OCI-LY7 (cell line): ENCODE results near the gene TNFRSF8. TPM values are rescaled to one million over a fixed set of nuclear protein-coding genes. Genes with fewer than 3 reads are reported as not detected.

Experiments
- BruUV-seq: library from RNA; stranded (reverse); fragments of 400-500 nt; replicated peaks from 2 replicates; lab custom pipeline; 2021; lab: Mats Ljungman, UMichigan
- CTCF ChIA-PET: fragments of 300-600 bp; sonication (Branson Sonifier 250); formaldehyde crosslinking; loops from one replicate; lab custom pipeline; 2022; ENCODE audit warnings: antibody characterized with exemption; ENCODE audit not compliant: unreplicated experiment; lab: Charles Lee
- POLR2A ChIA-PET: fragments of 300-600 bp; sonication (Branson Sonifier 250); formaldehyde crosslinking; loops from one replicate; lab custom pipeline; 2022; ENCODE audit warnings: antibody characterized with exemption; lab: Charles Lee
- DNase-seq: peaks from one replicate; pipeline ENCODE4 v3.0.0-alpha.2; 2015; ENCODE audit warnings: low spot score
- H2AFZ ChIP-seq: fragments of 200-600 bp; sonication (generic), shearing (Covaris generic); 2 replicates; pipeline ENCODE4 v1.6.1; 2014; ENCODE audit warnings: mild to moderate bottlenecking, antibody characterized with exemption, low read length, moderate library complexity
- H3K27ac ChIP-seq: fragments of 200-600 bp; sonication (generic); 2 replicates; pipeline ENCODE4 v1.5.1; 2014; ENCODE audit warnings: mixed run types, low read depth, mild to moderate bottlenecking, moderate library complexity, low read length, inconsistent platforms; ENCODE audit not compliant: poor library complexity, severe bottlenecking
- H3K36me3 ChIP-seq: fragments of 200-600 bp; sonication (generic); 2 replicates; pipeline ENCODE4 v1.6.1; 2014; ENCODE audit warnings: mild to moderate bottlenecking, antibody characterized with exemption, low read length, moderate library complexity, mixed read lengths; ENCODE audit not compliant: insufficient read depth
- H3K4me1 ChIP-seq: fragments of 200-600 bp; sonication (generic); 2 replicates; pipeline ENCODE4 v1.5.1; 2014; ENCODE audit warnings: mild to moderate bottlenecking, low read length; ENCODE audit not compliant: insufficient read depth, poor library complexity, severe bottlenecking
- H3K4me2 ChIP-seq: fragments of 200-600 bp; sonication (generic); 2 replicates; pipeline ENCODE4 v1.6.1; 2014; ENCODE audit warnings: mild to moderate bottlenecking, low read length
- H3K4me3 ChIP-seq: fragments of 200-600 bp; sonication (generic); 2 replicates; pipeline ENCODE4 v1.5.1; 2014; ENCODE audit warnings: mild to moderate bottlenecking, low read depth, low read length; ENCODE audit not compliant: poor library complexity, severe bottlenecking
- H3K79me2 ChIP-seq: fragments of 200-600 bp; sonication (generic); 2 replicates; pipeline ENCODE4 v1.6.1; 2016; ENCODE audit warnings: low read depth, mild to moderate bottlenecking, low read length, moderate library complexity, mixed read lengths; ENCODE audit not compliant: insufficient read depth
- H3K9me2 ChIP-seq: fragments of 200-600 bp; sonication (generic); 2 replicates; pipeline ENCODE4 v1.6.1; 2016; ENCODE audit warnings: mild to moderate bottlenecking, low read length, mixed read lengths; ENCODE audit not compliant: insufficient read depth
- H3K9me3 ChIP-seq: fragments of 200-600 bp; sonication (generic); 2 replicates; pipeline ENCODE4 v1.6.1; 2014; ENCODE audit warnings: mild to moderate bottlenecking, mixed run types, low read length, mixed read lengths
- H4K20me1 ChIP-seq: fragments of 200-600 bp; sonication (generic); 2 replicates; pipeline ENCODE4 v1.6.1; 2014; ENCODE audit warnings: mild to moderate bottlenecking, antibody characterized with exemption, low read length, moderate library complexity, mixed read lengths; ENCODE audit not compliant: insufficient read depth
- CTCF ChIP-seq: fragments of 200-600 bp; sonication (generic); conservative IDR thresholded peaks from 2 replicates; pipeline ENCODE4 v1.5.1; 2014; ENCODE audit warnings: mild to moderate bottlenecking, antibody characterized with exemption, low read length, moderate library complexity, mixed read lengths
- EZH2phosphoT487 ChIP-seq: fragments of 200-600 bp; sonication (generic); IDR thresholded peaks from 2 replicates; pipeline ENCODE4 v1.6.1; 2018; ENCODE audit warnings: low read depth, borderline replicate concordance, mild to moderate bottlenecking, mixed run types, antibody characterized with exemption, low read length, moderate library complexity, mixed read lengths
- intact Hi-C: fragments of 100-400 bp; cut with micrococcal nuclease; formaldehyde crosslinking; loops from one replicate; pipeline ENCODE4 v1.10.0; 2022; ENCODE audit not compliant: unreplicated experiment
- total RNA-seq, 2 experiments: library from RNA; depleted of rRNA in 1 of 2; stranded (reverse); fragments of >200 nt in 1 of 2; shearing (Covaris generic) in 1 of 2; gene quantifications; 2 replicates each; pipeline ENCODE4 v1.2.3, GENCODE V29; 2014 to 2022

Gene TNFRSF8
- total RNA-seq, 2 experiments from 2014 or later, result 0.29 TPM; not detected in 1

GRCh38 chr1:12185036-12185917 lies 122.2 kb downstream of the TNFRSF8 start:
- Histone ChIP-seq H2AFZ (no peak overlapping the region), H4K20me1 (no peaks in the 10 kb centered on the region), H3K79me2 (no peaks in the 10 kb centered on the region), H3K4me3 (no peak overlapping the region), H3K9me2 (no peaks in the 10 kb centered on the region), H3K4me1 (no peaks in the 10 kb centered on the region), H3K27ac (no peak overlapping the region), H3K36me3 (no peaks in the 10 kb centered on the region), H3K9me3 (no peaks in the 10 kb centered on the region), H3K4me2 (no peak overlapping the region)
- intact Hi-C loops, result no loop called here
- BruUV-seq, result no TSS peak
- DNase-seq, result no peak
- POLR2A ChIA-PET, result interaction anchor here (0.6 to 1.2 kb wide), 2 partner anchors 37 to 270 kb away, joined by 3 to 4 read pairs; no protein-coding TSS in a partner anchor
- CTCF ChIA-PET, result no interaction called here
- no peak for TF ChIP-seq CTCF
- TF ChIP-seq EZH2phosphoT487, result no peak

GRCh38 chr1:12185918-12186678 lies 123.0 kb downstream of the TNFRSF8 start:
- ChIA-PET POLR2A (interaction anchor here (0.6 kb wide), 1 partner anchor 38 kb away, joined by 4 read pairs; no protein-coding TSS in a partner anchor), CTCF (no interaction called here)
- intact Hi-C loops, result no loop called here
- Histone ChIP-seq H3K79me2 (no peaks in the 10 kb centered on the region), H2AFZ (no peak overlapping the region), H3K9me2 (no peaks in the 10 kb centered on the region), H3K4me3 (no peak overlapping the region), H3K27ac (no peak overlapping the region), H3K4me1 (no peaks in the 10 kb centered on the region), H3K9me3 (no peaks in the 10 kb centered on the region), H4K20me1 (no peaks in the 10 kb centered on the region), H3K36me3 (no peaks in the 10 kb centered on the region), H3K4me2 (no peak overlapping the region)
- no peak for TF ChIP-seq EZH2phosphoT487
- TF ChIP-seq CTCF, result no peak
- no TSS peak for BruUV-seq
- DNase-seq, result no peak
